SK-N-SH (cell line): Measurements from ENCODE around the gene TDRD12. TPM values are rescaled to one million over a fixed set of nuclear protein-coding genes. Genes with fewer than 3 reads are reported as not detected.

Source experiments
- CTCF ChIA-PET: fragments of 300-600, 350-600 bp; formaldehyde crosslinking; extraction: SDS; loops from one replicate; lab custom pipeline; 2021; lab: Yijun Ruan, JAX
- POLR2A ChIA-PET: fragments of 350-600 bp; sonication (Branson Sonifier 250); formaldehyde crosslinking; extraction: SDS; loops from one replicate; lab custom pipeline; 2020; ENCODE audit warnings: antibody characterized with exemption, inconsistent platforms; lab: Yijun Ruan, JAX
- DNase-seq: peaks from one replicate; pipeline ENCODE4 v3.0.0; 2012
- H2AFZ ChIP-seq: fragments of 200-600 bp; sonication (generic); 2 replicates; pipeline ENCODE4 v1.8.1; 2016; ENCODE audit warnings: antibody characterized with exemption, mild to moderate bottlenecking, low read depth
- H3F3A ChIP-seq: fragments of 200-600 bp; sonication (generic); replicated peaks from 2 replicates; pipeline ENCODE3; 2016; ENCODE audit warnings: antibody characterized with exemption, mild to moderate bottlenecking; ENCODE audit not compliant: insufficient read depth
- H3K27ac ChIP-seq, 2 experiments: fragments of 200-500 bp in 1 of 2; fragments of 200-600 bp in 1 of 2; sonication (Bioruptor generic) in 1 of 2; sonication (generic), shearing (Covaris generic) in 1 of 2; 2 replicates each; pipeline versions ENCODE4 v1.5.1 to v1.6.1; 2014 to 2016; ENCODE audit warnings: low read depth in 2 of 2, inconsistent platforms in 1 of 2, low read length in 1 of 2, mild to moderate bottlenecking in 1 of 2, mixed read lengths in 1 of 2
- H3K27me3 ChIP-seq: fragments of 200-600 bp; sonication (generic), shearing (Covaris generic); 2 replicates; pipeline ENCODE4 v1.6.1; 2016; ENCODE audit warnings: mixed run types; ENCODE audit not compliant: insufficient read depth
- H3K36me3 ChIP-seq, 2 experiments: fragments of 200-500 bp in 1 of 2; fragments of 200-600 bp in 1 of 2; sonication (Bioruptor generic) in 1 of 2; sonication (generic) in 1 of 2; replicated peaks in 1 of 2; 2 replicates each; pipeline versions ENCODE3 to v1.5.1; 2014 to 2016; ENCODE audit warnings: low read length in 1 of 2, mild to moderate bottlenecking in 1 of 2; ENCODE audit not compliant: insufficient read depth in 2 of 2, control insufficient read depth in 1 of 2
- H3K4me1 ChIP-seq, 2 experiments: fragments of 200-500 bp in 1 of 2; fragments of 200-600 bp in 1 of 2; sonication (Bioruptor generic) in 1 of 2; sonication (generic), shearing (Covaris generic) in 1 of 2; 2 replicates each; pipeline versions ENCODE4 v1.5.1 to v1.6.1; 2014 to 2016; ENCODE audit warnings: low read depth in 1 of 2, low read length in 1 of 2, mixed run types in 1 of 2; ENCODE audit not compliant: insufficient read depth in 2 of 2, control insufficient read depth in 1 of 2
- H3K4me2 ChIP-seq: fragments of 200-600 bp; sonication (generic), shearing (Covaris generic); 2 replicates; pipeline ENCODE4 v1.6.1; 2017; ENCODE audit warnings: mixed run types
- H3K4me3 ChIP-seq, 2 experiments: fragments of 200-500 bp in 1 of 2; fragments of 200-600 bp in 1 of 2; sonication (Bioruptor generic) in 1 of 2; sonication (generic), shearing (Covaris generic) in 1 of 2; 2 replicates each; pipeline versions ENCODE4 v1.5.1 to v1.8.1; 2014 to 2016; ENCODE audit warnings: low read depth in 2 of 2, inconsistent platforms in 1 of 2, low read length in 1 of 2, mild to moderate bottlenecking in 1 of 2, mixed read lengths in 1 of 2, moderate library complexity in 1 of 2
- H3K79me2 ChIP-seq: fragments of 200-600 bp; sonication (generic); 2 replicates; pipeline ENCODE4 v1.8.1; 2017; ENCODE audit warnings: mild to moderate bottlenecking; ENCODE audit not compliant: insufficient read depth
- H3K9ac ChIP-seq: fragments of 200-600 bp; sonication (generic); 2 replicates; pipeline ENCODE4 v1.6.1; 2017; ENCODE audit warnings: mixed run types
- H3K9me2 ChIP-seq: fragments of 200-600 bp; sonication (generic); 2 replicates; pipeline ENCODE4 v1.6.1; 2017; ENCODE audit warnings: mixed run types
- H3K9me3 ChIP-seq: fragments of 200-600 bp; sonication (generic); 2 replicates; pipeline ENCODE4 v1.6.1; 2017; ENCODE audit warnings: mixed run types, mild to moderate bottlenecking, moderate library complexity
- H4K20me1 ChIP-seq: fragments of 200-600 bp; sonication (generic); 2 replicates; pipeline ENCODE4 v1.6.1; 2017; ENCODE audit warnings: mild to moderate bottlenecking, mixed run types; ENCODE audit not compliant: insufficient read depth
- CHD2 ChIP-seq: fragments of 150-350 bp; IDR thresholded peaks from 2 replicates; pipeline ENCODE4 v1.6.1; 2018; ENCODE audit warnings: low read length; ENCODE audit not compliant: partially characterized antibody
- EP300 ChIP-seq, 2 experiments: IDR thresholded peaks; 2 replicates each; pipeline versions ENCODE4 v1.4.0 to v1.6.1; 2012; ENCODE audit warnings: borderline replicate concordance in 1 of 2, low read depth in 1 of 2, low read length in 1 of 2
- EZH2phosphoT487 ChIP-seq: fragments of 200-600 bp; sonication (generic); IDR thresholded peaks from 2 replicates; pipeline ENCODE4 v1.6.1; 2017; ENCODE audit warnings: low read depth, mixed run types, mild to moderate bottlenecking, antibody characterized with exemption, moderate library complexity, borderline replicate concordance
- FOSL2 ChIP-seq: IDR thresholded peaks from 2 replicates; pipeline ENCODE4 v1.4.0; 2012; ENCODE audit warnings: low read depth, mild to moderate bottlenecking, moderate library complexity, borderline replicate concordance
- FOXM1 ChIP-seq: IDR thresholded peaks from 2 replicates; pipeline ENCODE4 v1.4.0; 2012; ENCODE audit warnings: low read depth, mild to moderate bottlenecking
- JUND ChIP-seq: IDR thresholded peaks from 2 replicates; pipeline ENCODE4 v1.4.0; 2012
- NRF1 ChIP-seq: IDR thresholded peaks from 2 replicates; pipeline ENCODE4 v1.6.1; 2012; ENCODE audit warnings: low read depth, mild to moderate bottlenecking, low read length
- POLR2AphosphoS5 ChIP-seq: IDR thresholded peaks from 2 replicates; pipeline ENCODE4 v1.6.1; 2012; ENCODE audit warnings: low read depth, low read length
- RAD21 ChIP-seq: IDR thresholded peaks from 2 replicates; pipeline ENCODE4 v1.6.1; 2012; ENCODE audit warnings: mild to moderate bottlenecking, low read length
- RCOR1 ChIP-seq: fragments of 150-350 bp; IDR thresholded peaks from 2 replicates; pipeline ENCODE4 v1.6.1; 2017; ENCODE audit warnings: antibody characterized with exemption, low read length
- RFX5 ChIP-seq: IDR thresholded peaks from 2 replicates; pipeline ENCODE4 v1.6.1; 2012; ENCODE audit warnings: mild to moderate bottlenecking, improper control_type of control experiment, low read length
- RXRA ChIP-seq: IDR thresholded peaks from 2 replicates; pipeline ENCODE4 v1.4.0; 2012; ENCODE audit warnings: low read depth, mild to moderate bottlenecking, borderline replicate concordance
- SIN3A ChIP-seq: IDR thresholded peaks from 2 replicates; pipeline ENCODE4 v1.6.1; 2012; ENCODE audit warnings: low read depth, mild to moderate bottlenecking, low read length, moderate library complexity, borderline replicate concordance
- USF2 ChIP-seq: fragments of 150-350 bp; IDR thresholded peaks from 2 replicates; pipeline ENCODE4 v1.6.1; 2017; ENCODE audit warnings: antibody characterized with exemption, low read length, low read depth, borderline replicate concordance
- ZBTB33 ChIP-seq: IDR thresholded peaks from 2 replicates; pipeline ENCODE4 v1.4.0; 2012; ENCODE audit warnings: low read depth, borderline replicate concordance
- WGBS: methylation state at CpG from one replicate; pipeline ENCODE4 v1.1.6; 2017; ENCODE audit warnings: low lambda C conversion rate; 5-methylcytosine and 5-hydroxymethylcytosine counted together
- polyA plus RNA-seq, 3 experiments: library from polyadenylated mRNA; depleted of rRNA; stranded (reverse); fragments of >200 nt; gene quantifications; 2 replicates each; pipeline ENCODE4 v1.2.3, GENCODE V29; 2012
- TF ChIP-seq, protein P1 (sequence below): IDR thresholded peaks from 2 replicates; pipeline ENCODE4 v1.4.0; 2012; ENCODE audit warnings: low read depth

The TDRD12 gene
- polyA plus RNA-seq, 1 of the 3 experiments (the other 2 are of a cell fraction), result 0.05 TPM

GRCh38 chr19:32809254-32809653 is 89.7 kb downstream of the TDRD12 start:
- Histone ChIP-seq H3K4me3 (no peak overlapping the region), H4K20me1 (no peaks in the 10 kb centered on the region), H3K27ac (no peak overlapping the region), H3K4me1 (peaks cover 0 to 5% of the 10 kb centered on the region in 2 experiments; a peak in 1 of 4 replicates), H3K9me2 (no peaks in the 10 kb centered on the region), H3K27me3 (no peaks in the 10 kb centered on the region), H3K36me3 (no peaks in the 10 kb centered on the region), H3K79me2 (no peaks in the 10 kb centered on the region), H3F3A (no peaks in the 10 kb centered on the region), H3K9me3 (no peaks in the 10 kb centered on the region), H3K4me2 (peak overlapping the region; percentile 44; the same call in 1 of the 2 replicates), H2AFZ (no peak overlapping the region), H3K9ac (no peak overlapping the region)
- no peak for DNase-seq
- TF ChIP-seq RXRA (no peak), USF2 (no peak), CHD2 (no peak), RAD21 (no peak), SIN3A (no peak), RFX5 (no peak), RCOR1 (no peak), ZBTB33 (no peak), NRF1 (no peak), JUND (no peak), FOSL2 (no peak), EP300 (IDR thresholded peaks at IDR 0.05; ENCODE audit: borderline replicate concordance in 1 of 2, low read depth in 1 of 2, low read length in 1 of 2) (no peak), EZH2phosphoT487 (no peak), POLR2AphosphoS5 (no peak), FOXM1 (no peak)
- TF ChIP-seq, protein P1, sequence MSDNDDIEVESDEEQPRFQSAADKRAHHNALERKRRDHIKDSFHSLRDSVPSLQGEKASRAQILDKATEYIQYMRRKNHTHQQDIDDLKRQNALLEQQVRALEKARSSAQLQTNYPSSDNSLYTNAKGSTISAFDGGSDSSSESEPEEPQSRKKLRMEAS, result no peak
- POLR2A ChIA-PET, result no interaction called here
- WGBS, result 40% methylated on average over 5 of the region's 5 CpGs
- CTCF ChIA-PET, result interaction anchor here (1.0 to 1.3 kb wide), 2 partner anchors 10 to 20 kb away, joined by 3 read pairs; no protein-coding TSS in a partner anchor
